ENCODE data around the gene NELL1.

GRCh38 chr11:20962581-20962980, 293.2 kb downstream of the NELL1 start:
- TF ChIP-seq SP1 (IDR thresholded peaks at IDR 0.05), result no peak
- no peak for TF ChIP-seq NFRKB (IDR thresholded peaks at IDR 0.05)
- TF ChIP-seq BHLHE40 (IDR thresholded peaks at IDR 0.05; ENCODE audit: borderline replicate concordance), result no peak
- TF ChIP-seq TARDBP (IDR thresholded peaks at IDR 0.05), result no peak
- no peak for TF ChIP-seq CTBP1 (IDR thresholded peaks at IDR 0.05; ENCODE audit: borderline replicate concordance)
- TF ChIP-seq FOXK2 (IDR thresholded peaks at IDR 0.05), result no peak
- TF ChIP-seq HDGF (IDR thresholded peaks at IDR 0.05; ENCODE audit: borderline replicate concordance), result no peak
- no peak for TF ChIP-seq FOXA1 (IDR thresholded peaks at IDR 0.05)
- TF ChIP-seq ELF4 (IDR thresholded peaks at IDR 0.05), result no peak
- no peak for TF ChIP-seq L3MBTL2 (conservative IDR thresholded peaks at IDR 0.05)
- TF ChIP-seq SUZ12 (IDR thresholded peaks at IDR 0.05), result no peak

Measured in HEK293T (cell line).